ENCODE data around the gene NRAP.

Gene NRAP

GRCh38 chr10:113604572-113604971 is 59.3 kb downstream of the NRAP start:
- TF ChIP-seq TAF1 (IDR thresholded peaks at IDR 0.05; ENCODE audit: low read depth, low read length) (no peak), POLR2A (IDR thresholded peaks at IDR 0.05; ENCODE audit: low read depth, low read length) (no peak), POU2F2 (IDR thresholded peaks at IDR 0.05; ENCODE audit: low read depth, low read length) (no peak), PAX5 (IDR thresholded peaks at IDR 0.05; ENCODE audit: insufficient read depth, low read length, severe bottlenecking) (no peak), POLR2AphosphoS5 (IDR thresholded peaks at IDR 0.05; ENCODE audit: low read depth, low read length) (no peak), SPI1 (IDR thresholded peaks at IDR 0.05; ENCODE audit: low read depth, low read length) (no peak)
- no peak for FAIRE-seq
- DNase-seq (ENCODE audit: insufficient read length, low spot score): no peak

- TF ChIP-seq POLR2A (IDR thresholded peaks at IDR 0.05; ENCODE audit: low read depth, low read length) (no peak), PAX5 (IDR thresholded peaks at IDR 0.05; ENCODE audit: insufficient read depth, low read length, severe bottlenecking) (no peak), POLR2AphosphoS5 (IDR thresholded peaks at IDR 0.05; ENCODE audit: low read depth, low read length) (no peak), POU2F2 (IDR thresholded peaks at IDR 0.05; ENCODE audit: low read depth, low read length) (no peak)
- DNase-seq (ENCODE audit: insufficient read length, low spot score) (no peak), FAIRE-seq (no peak)
Measured at GRCh38 chr10:113603057-113603777, 60.6 kb downstream of the NRAP start.

DNA sequence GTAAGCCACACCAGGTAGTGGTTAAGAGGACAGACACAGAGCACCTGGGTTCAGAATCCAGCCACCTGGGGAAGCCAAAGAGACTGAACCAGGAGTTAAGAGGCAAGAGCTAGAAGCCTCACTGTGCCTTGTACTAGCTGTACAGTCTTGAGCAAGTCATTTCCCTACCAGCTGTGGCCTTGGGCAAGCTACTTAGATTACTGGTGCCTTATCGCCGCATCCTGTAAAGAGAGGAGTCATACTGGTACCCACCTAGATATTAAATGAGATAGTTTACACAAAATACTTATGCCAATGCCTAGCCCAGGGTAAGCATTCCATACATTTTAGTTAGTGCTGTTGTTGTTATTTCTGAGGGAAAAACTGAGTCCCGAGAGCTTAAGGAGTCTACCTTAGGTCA is 63.3 kb downstream of the NRAP start:
- FAIRE-seq: no peak
- no peak for TF ChIP-seq TAF1 (IDR thresholded peaks at IDR 0.05; ENCODE audit: low read depth, low read length)
- no peak for TF ChIP-seq POLR2AphosphoS5 (IDR thresholded peaks at IDR 0.05; ENCODE audit: low read depth, low read length)
- TF ChIP-seq PAX5 (IDR thresholded peaks at IDR 0.05; ENCODE audit: insufficient read depth, low read length, severe bottlenecking): no peak
- no peak for TF ChIP-seq SPI1 (IDR thresholded peaks at IDR 0.05; ENCODE audit: low read depth, low read length)
- no peak for TF ChIP-seq POLR2A (IDR thresholded peaks at IDR 0.05; ENCODE audit: low read depth, low read length)
- DNase-seq (ENCODE audit: insufficient read length, low spot score): no peak

GRCh38 chr10:113594652-113595051 is 69.2 kb downstream of the NRAP start:
- FAIRE-seq (no peak), DNase-seq (ENCODE audit: insufficient read length, low spot score) (no peak)
- TF ChIP-seq POLR2AphosphoS5 (IDR thresholded peaks at IDR 0.05; ENCODE audit: low read depth, low read length): no peak
- TF ChIP-seq POU2F2 (IDR thresholded peaks at IDR 0.05; ENCODE audit: low read depth, low read length): no peak
- TF ChIP-seq TAF1 (IDR thresholded peaks at IDR 0.05; ENCODE audit: low read depth, low read length): no peak
- no peak for TF ChIP-seq POLR2A (IDR thresholded peaks at IDR 0.05; ENCODE audit: low read depth, low read length)
- no peak for TF ChIP-seq PAX5 (IDR thresholded peaks at IDR 0.05; ENCODE audit: insufficient read depth, low read length, severe bottlenecking)
- no peak for TF ChIP-seq SPI1 (IDR thresholded peaks at IDR 0.05; ENCODE audit: low read depth, low read length)

GRCh38 chr10:113592380-113592779 is 71.5 kb downstream of the NRAP start:
- no peak for FAIRE-seq
- TF ChIP-seq POLR2AphosphoS5 (IDR thresholded peaks at IDR 0.05; ENCODE audit: low read depth, low read length) (no peak), SPI1 (IDR thresholded peaks at IDR 0.05; ENCODE audit: low read depth, low read length) (no peak), POU2F2 (IDR thresholded peaks at IDR 0.05; ENCODE audit: low read depth, low read length) (no peak), POLR2A (IDR thresholded peaks at IDR 0.05; ENCODE audit: low read depth, low read length) (no peak), TAF1 (IDR thresholded peaks at IDR 0.05; ENCODE audit: low read depth, low read length) (no peak), PAX5 (IDR thresholded peaks at IDR 0.05; ENCODE audit: insufficient read depth, low read length, severe bottlenecking) (no peak)
- no peak for DNase-seq (ENCODE audit: insufficient read length, low spot score)

DNA sequence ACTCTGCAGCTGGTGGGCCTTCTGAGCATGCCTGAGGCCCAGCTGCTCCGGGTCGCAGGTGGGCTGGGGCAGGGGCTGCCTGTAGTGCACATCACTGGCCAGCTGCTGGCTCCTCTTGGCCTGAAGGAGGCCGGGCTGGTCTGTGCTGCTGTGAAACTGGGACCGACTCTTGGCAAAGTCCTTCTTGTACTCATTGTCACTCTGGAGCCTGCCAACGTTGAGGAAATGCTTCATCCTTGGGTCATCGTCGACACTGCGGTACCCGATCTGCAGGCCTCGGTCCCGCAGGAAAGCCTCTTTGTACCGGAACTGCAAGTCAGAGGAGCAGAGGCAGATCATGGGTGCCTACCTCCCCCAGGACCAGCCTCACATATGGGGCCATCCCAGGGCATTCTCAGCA is 73.3 kb downstream of the NRAP start:
- TF ChIP-seq SPI1 (IDR thresholded peaks at IDR 0.05; ENCODE audit: low read depth, low read length): no peak
- no peak for TF ChIP-seq TAF1 (IDR thresholded peaks at IDR 0.05; ENCODE audit: low read depth, low read length)
- no peak for TF ChIP-seq POLR2AphosphoS5 (IDR thresholded peaks at IDR 0.05; ENCODE audit: low read depth, low read length)
- TF ChIP-seq POU2F2 (IDR thresholded peaks at IDR 0.05; ENCODE audit: low read depth, low read length): no peak
- no peak for TF ChIP-seq PAX5 (IDR thresholded peaks at IDR 0.05; ENCODE audit: insufficient read depth, low read length, severe bottlenecking)
- TF ChIP-seq POLR2A (IDR thresholded peaks at IDR 0.05; ENCODE audit: low read depth, low read length): no peak
- no peak for FAIRE-seq
- DNase-seq (ENCODE audit: insufficient read length, low spot score): no peak

- TF ChIP-seq TAF1 (IDR thresholded peaks at IDR 0.05; ENCODE audit: low read depth, low read length): no peak
- no peak for TF ChIP-seq POU2F2 (IDR thresholded peaks at IDR 0.05; ENCODE audit: low read depth, low read length)
- TF ChIP-seq POLR2A (IDR thresholded peaks at IDR 0.05; ENCODE audit: low read depth, low read length): no peak
- TF ChIP-seq SPI1 (IDR thresholded peaks at IDR 0.05; ENCODE audit: low read depth, low read length): no peak
- no peak for TF ChIP-seq POLR2AphosphoS5 (IDR thresholded peaks at IDR 0.05; ENCODE audit: low read depth, low read length)
- TF ChIP-seq PAX5 (IDR thresholded peaks at IDR 0.05; ENCODE audit: insufficient read depth, low read length, severe bottlenecking): no peak
- DNase-seq (ENCODE audit: insufficient read length, low spot score): no peak
- FAIRE-seq: no peak
Measured at GRCh38 chr10:113589201-113589770, 74.6 kb downstream of the NRAP start.

DNA sequence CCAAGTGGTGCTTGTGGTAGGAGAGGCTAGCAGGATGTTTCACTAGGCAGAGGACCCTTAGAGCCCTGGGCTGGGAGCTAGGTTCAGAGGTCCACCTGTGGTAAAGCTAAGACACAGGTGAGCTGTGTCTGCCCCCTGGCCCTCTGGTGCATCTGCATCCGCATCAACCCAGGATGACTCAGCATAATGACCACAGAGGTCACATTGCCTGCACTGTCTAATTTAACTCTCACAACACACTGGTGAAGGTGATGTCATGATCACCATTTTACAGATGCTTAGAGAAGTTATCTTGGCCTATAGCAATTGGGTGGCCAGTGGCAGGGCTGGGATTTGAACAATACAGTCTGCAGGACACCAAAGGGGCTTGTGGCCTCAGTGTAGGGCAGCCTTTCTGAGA is 77.9 kb downstream of the NRAP start:
- FAIRE-seq (no peak), DNase-seq (ENCODE audit: insufficient read length, low spot score) (no peak)
- TF ChIP-seq POU2F2 (IDR thresholded peaks at IDR 0.05; ENCODE audit: low read depth, low read length): no peak
- TF ChIP-seq POLR2A (IDR thresholded peaks at IDR 0.05; ENCODE audit: low read depth, low read length): no peak
- TF ChIP-seq SPI1 (IDR thresholded peaks at IDR 0.05; ENCODE audit: low read depth, low read length): no peak
- no peak for TF ChIP-seq TAF1 (IDR thresholded peaks at IDR 0.05; ENCODE audit: low read depth, low read length)
- TF ChIP-seq POLR2AphosphoS5 (IDR thresholded peaks at IDR 0.05; ENCODE audit: low read depth, low read length): no peak

DNA sequence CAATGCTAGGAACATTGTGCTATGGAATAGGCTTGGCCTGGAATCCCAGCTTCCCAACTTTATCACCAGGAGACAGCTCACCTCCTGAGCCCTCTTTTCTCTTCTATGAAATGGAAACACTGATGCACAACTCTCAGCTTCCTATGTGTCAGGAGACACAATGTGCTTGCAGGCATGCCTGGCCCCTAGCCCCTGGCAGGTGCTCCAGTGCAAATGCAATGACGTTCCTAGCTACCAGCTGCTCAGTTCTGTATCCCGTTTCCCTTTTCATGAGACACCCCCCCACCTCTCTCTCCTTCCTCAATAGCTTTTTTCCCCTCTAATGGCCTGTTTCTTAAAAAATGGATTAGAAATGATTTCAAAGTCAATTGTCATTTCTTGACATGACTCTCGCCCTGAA is 80.3 kb downstream of the NRAP start:
- DNase-seq (ENCODE audit: insufficient read length, low spot score) (no peak), FAIRE-seq (no peak)
- TF ChIP-seq POLR2A (IDR thresholded peaks at IDR 0.05; ENCODE audit: low read depth, low read length) (no peak), SPI1 (IDR thresholded peaks at IDR 0.05; ENCODE audit: low read depth, low read length) (no peak), TAF1 (IDR thresholded peaks at IDR 0.05; ENCODE audit: low read depth, low read length) (no peak), POU2F2 (IDR thresholded peaks at IDR 0.05; ENCODE audit: low read depth, low read length) (no peak), POLR2AphosphoS5 (IDR thresholded peaks at IDR 0.05; ENCODE audit: low read depth, low read length) (no peak), PAX5 (IDR thresholded peaks at IDR 0.05; ENCODE audit: insufficient read depth, low read length, severe bottlenecking) (no peak)
